Measurements from ENCODE around the gene THAP6. TPM values are rescaled to one million over a fixed set of nuclear protein-coding genes. Genes with fewer than 3 reads are reported as not detected.

Gene THAP6
- total RNA-seq, 1 donor from 2014 or later = 16.0 TPM

- H3K27me3 ChIP-seq (ENCODE audit: control insufficient read depth, insufficient read depth, low read length) = no peaks in the 10 kb centered on the region
- TF ChIP-seq CTCF (IDR thresholded peaks at IDR 0.05; ENCODE audit: insufficient read depth, low read length, poor library complexity, severe bottlenecking) = no peak
- no peaks in the 10 kb centered on the region for H3K36me3 ChIP-seq (ENCODE audit: control insufficient read depth, insufficient read depth, low read length)
- no peak overlapping the region for H3K4me3 ChIP-seq (ENCODE audit: low read depth, low read length)
- DNase-seq (ENCODE audit: low read depth) = no peak
These were observed 52.6 kb downstream of the THAP6 start for GRCh38 chr4:75566911-75567310.

GRCh38 chr4:75567725-75568124, 53.5 kb downstream of the THAP6 start:
- TF ChIP-seq CTCF (IDR thresholded peaks at IDR 0.05; ENCODE audit: insufficient read depth, low read length, poor library complexity, severe bottlenecking) = no peak
- no peaks in the 10 kb centered on the region for H3K27me3 ChIP-seq (ENCODE audit: control insufficient read depth, insufficient read depth, low read length)
- no peak for DNase-seq (ENCODE audit: low read depth)
- H3K4me3 ChIP-seq (ENCODE audit: low read depth, low read length) = no peak overlapping the region
- H3K36me3 ChIP-seq (ENCODE audit: control insufficient read depth, insufficient read depth, low read length) = no peaks in the 10 kb centered on the region

Other genes starting within 250 kb of the THAP6 start
- 20.3 and 25.9 TPM in 2 replicates for gene RCHY1, start 70 bp upstream of the THAP6 start, total RNA-seq
- gene ODAPH, start 41.6 kb downstream of the THAP6 start, total RNA-seq = 0.41 and 0.63 TPM in 2 replicates
- 3.9 and 4.1 TPM in 2 replicates for gene CDKL2, start 116.1 kb downstream of the THAP6 start, total RNA-seq
- 127 and 135 TPM in 2 replicates for gene G3BP2, start 158.9 kb downstream of the THAP6 start, total RNA-seq
- 58.1 and 62.4 TPM in 2 replicates for gene USO1, start 210.1 kb downstream of the THAP6 start, total RNA-seq

All from kidney epithelial cell (primary cell).